ENCODE data around the gene ITGBL1.

The ITGBL1 gene

GRCh38 chr13:101452519-101453485 lies at the start of gene ITGBL1:
Gene ITGBL1 (plus strand): TSS chr13:101452675. CDS start chr13:101452834, 159 bp downstream.
- TF ChIP-seq CTCF (IDR thresholded peaks at IDR 0.05; ENCODE audit: low read depth, low read length, missing control alignments), result no peak
- no peak for DNase-seq (ENCODE audit: extremely low read depth, low read depth)
- peak within 1 kb of the TSS; percentile 54 for H3K4me3 ChIP-seq (replicated peaks; ENCODE audit: low read depth, low read length)

GRCh38 chr13:101406791-101407190 lies 45.7 kb upstream of the ITGBL1 start:
- no peak for DNase-seq (ENCODE audit: extremely low read depth, low read depth)
- TF ChIP-seq CTCF (IDR thresholded peaks at IDR 0.05; ENCODE audit: low read depth, low read length, missing control alignments), result no peak
- H3K4me3 ChIP-seq (replicated peaks; ENCODE audit: low read depth, low read length), result no peak overlapping the region

GRCh38 chr13:101408154-101408553 lies 44.3 kb upstream of the ITGBL1 start:
- TF ChIP-seq CTCF (IDR thresholded peaks at IDR 0.05; ENCODE audit: low read depth, low read length, missing control alignments), result no peak
- DNase-seq (ENCODE audit: extremely low read depth, low read depth), result no peak

GRCh38 chr13:101408992-101409656 lies 43.4 kb upstream of the ITGBL1 start:
- TF ChIP-seq CTCF (IDR thresholded peaks at IDR 0.05; ENCODE audit: low read depth, low read length, missing control alignments), result no peak
- H3K4me3 ChIP-seq (replicated peaks; ENCODE audit: low read depth, low read length), result no peak overlapping the region
- no peak for DNase-seq (ENCODE audit: extremely low read depth, low read depth)

More at GRCh38 chr13:101408154-101408553, 44.3 kb upstream of the ITGBL1 start:
- H3K4me3 ChIP-seq (replicated peaks; ENCODE audit: low read depth, low read length), result no peak overlapping the region

GRCh38 chr13:101412076-101412475 lies 40.4 kb upstream of the ITGBL1 start:
- no peak for TF ChIP-seq CTCF (IDR thresholded peaks at IDR 0.05; ENCODE audit: low read depth, low read length, missing control alignments)
- H3K4me3 ChIP-seq (replicated peaks; ENCODE audit: low read depth, low read length), result no peak overlapping the region
- no peak for DNase-seq (ENCODE audit: extremely low read depth, low read depth)

GRCh38 chr13:101415358-101416174 lies 36.9 kb upstream of the ITGBL1 start:
- TF ChIP-seq CTCF (IDR thresholded peaks at IDR 0.05; ENCODE audit: low read depth, low read length, missing control alignments), result no peak
- no peak for DNase-seq (ENCODE audit: extremely low read depth, low read depth)
- H3K4me3 ChIP-seq (replicated peaks; ENCODE audit: low read depth, low read length), result peak overlapping the region; percentile 45

Data from HFF-Myc (cell line).